HL-60 (cell line): ENCODE measurements around the gene CAST.

Experiments used
- CTCF ChIP-seq: IDR thresholded peaks from one replicate; pipeline ENCODE4 v1.5.1; 2011; ENCODE audit warnings: low read length, control low read depth, inconsistent platforms; ENCODE audit not compliant: insufficient read depth
- POLR2AphosphoS5 ChIP-seq: IDR thresholded peaks from 2 replicates; pipeline ENCODE4 v1.6.1; 2012; ENCODE audit warnings: low read depth
- SPI1 ChIP-seq: IDR thresholded peaks from 2 replicates; pipeline ENCODE4 v1.6.1; 2012; ENCODE audit warnings: low read depth, mild to moderate bottlenecking, borderline replicate concordance

GRCh38 chr5:96822686-96823459 is 160.7 kb downstream of the CAST start:
- TF ChIP-seq CTCF (no peak), SPI1 (no peak), POLR2AphosphoS5 (no peak)
